ENCODE results near the gene DDX3X.

GRCh38 chrX:41314204-41314603 is 19.8 kb upstream of the DDX3X start:
- TF ChIP-seq CTCF (IDR thresholded peaks at IDR 0.05), result no peak
- no peak for TF ChIP-seq EZH2 (IDR thresholded peaks at IDR 0.05)

Measured in neural progenitor cell (in vitro differentiated cells).